ENCODE data around the gene STOML1.

The STOML1 gene

DNA sequence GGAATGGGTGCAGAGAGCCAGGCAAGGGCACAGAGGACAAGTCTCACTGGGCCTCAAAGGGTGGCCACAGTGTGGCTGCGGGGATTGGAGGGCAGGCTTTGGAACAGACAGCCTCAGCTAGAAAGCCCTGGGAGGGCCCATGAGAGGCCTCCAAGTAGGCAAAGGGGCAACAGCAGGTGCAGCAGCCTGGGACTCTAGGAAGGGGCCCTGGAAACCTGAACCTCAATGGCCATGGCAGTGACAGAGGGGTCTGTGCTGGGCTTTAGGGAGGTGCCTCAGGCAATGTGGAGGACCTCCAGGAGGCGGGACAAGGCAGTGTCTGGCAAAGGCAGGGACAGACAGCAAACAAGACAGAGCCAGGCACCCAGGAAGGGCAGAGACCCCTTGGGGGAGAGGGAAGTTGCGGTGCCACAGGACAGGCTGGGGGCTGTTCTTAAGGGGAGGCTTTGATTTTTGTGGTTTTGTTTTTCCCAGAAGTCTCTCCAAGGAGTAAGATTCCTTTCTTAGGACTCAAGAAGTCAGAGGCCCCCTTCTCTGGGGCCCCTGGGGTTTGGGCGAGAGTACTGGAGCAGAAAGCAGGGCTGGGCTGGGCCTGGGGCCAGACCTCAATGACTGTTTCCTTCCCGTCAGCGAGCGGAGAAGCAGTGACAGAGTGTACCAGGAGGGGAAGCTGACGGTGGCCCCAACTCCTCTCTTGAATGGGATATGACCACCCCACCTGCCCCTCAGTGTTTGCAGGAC lies 9.7 kb downstream of the STOML1 start:
- Histone ChIP-seq H3K4me1 (ENCODE audit: insufficient read depth, low read length, poor library complexity, severe bottlenecking) (peaks cover 77% of the 10 kb centered on the region), H3K4me3 (ENCODE audit: low read length, poor library complexity, severe bottlenecking) (peak overlapping the region; percentile 56), H3K27me3 (ENCODE audit: insufficient read depth, low read length, poor library complexity, severe bottlenecking) (no peaks in the 10 kb centered on the region), H4K20me1 (ENCODE audit: insufficient read depth, low read length, poor library complexity, severe bottlenecking) (no peaks in the 10 kb centered on the region), H3K4me2 (ENCODE audit: low read depth, low read length, poor library complexity, severe bottlenecking) (peak overlapping the region; percentile 82), H3K9me2 (replicated peaks; ENCODE audit: low read depth, low read length) (no peaks in the 10 kb centered on the region), H2AFZ (ENCODE audit: low read length) (peak overlapping the region; percentile 7; the same call in 1 of the 2 replicates), H3K79me2 (ENCODE audit: insufficient read depth, low read length) (no peaks in the 10 kb centered on the region), H3K9me3 (ENCODE audit: insufficient read depth, low read depth, low read length) (no peaks in the 10 kb centered on the region), H3F3A (ENCODE audit: low read depth) (0 out of 2 replicates have a peak, but pooled peaks cover 13% of the 10 kb centered on the region), H3K36me3 (ENCODE audit: insufficient read depth, low read length) (no peaks in the 10 kb centered on the region), H3K9ac (ENCODE audit: low read depth, low read length, poor library complexity, severe bottlenecking) (peak overlapping the region; percentile 76)
- TF ChIP-seq, protein P1, sequence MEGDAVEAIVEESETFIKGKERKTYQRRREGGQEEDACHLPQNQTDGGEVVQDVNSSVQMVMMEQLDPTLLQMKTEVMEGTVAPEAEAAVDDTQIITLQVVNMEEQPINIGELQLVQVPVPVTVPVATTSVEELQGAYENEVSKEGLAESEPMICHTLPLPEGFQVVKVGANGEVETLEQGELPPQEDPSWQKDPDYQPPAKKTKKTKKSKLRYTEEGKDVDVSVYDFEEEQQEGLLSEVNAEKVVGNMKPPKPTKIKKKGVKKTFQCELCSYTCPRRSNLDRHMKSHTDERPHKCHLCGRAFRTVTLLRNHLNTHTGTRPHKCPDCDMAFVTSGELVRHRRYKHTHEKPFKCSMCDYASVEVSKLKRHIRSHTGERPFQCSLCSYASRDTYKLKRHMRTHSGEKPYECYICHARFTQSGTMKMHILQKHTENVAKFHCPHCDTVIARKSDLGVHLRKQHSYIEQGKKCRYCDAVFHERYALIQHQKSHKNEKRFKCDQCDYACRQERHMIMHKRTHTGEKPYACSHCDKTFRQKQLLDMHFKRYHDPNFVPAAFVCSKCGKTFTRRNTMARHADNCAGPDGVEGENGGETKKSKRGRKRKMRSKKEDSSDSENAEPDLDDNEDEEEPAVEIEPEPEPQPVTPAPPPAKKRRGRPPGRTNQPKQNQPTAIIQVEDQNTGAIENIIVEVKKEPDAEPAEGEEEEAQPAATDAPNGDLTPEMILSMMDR (conservative IDR thresholded peaks at IDR 0.05; ENCODE audit: low read length), result no peak
- TF ChIP-seq EZH2phosphoT487 (IDR thresholded peaks at IDR 0.05; ENCODE audit: borderline replicate concordance), result no peak

DNA sequence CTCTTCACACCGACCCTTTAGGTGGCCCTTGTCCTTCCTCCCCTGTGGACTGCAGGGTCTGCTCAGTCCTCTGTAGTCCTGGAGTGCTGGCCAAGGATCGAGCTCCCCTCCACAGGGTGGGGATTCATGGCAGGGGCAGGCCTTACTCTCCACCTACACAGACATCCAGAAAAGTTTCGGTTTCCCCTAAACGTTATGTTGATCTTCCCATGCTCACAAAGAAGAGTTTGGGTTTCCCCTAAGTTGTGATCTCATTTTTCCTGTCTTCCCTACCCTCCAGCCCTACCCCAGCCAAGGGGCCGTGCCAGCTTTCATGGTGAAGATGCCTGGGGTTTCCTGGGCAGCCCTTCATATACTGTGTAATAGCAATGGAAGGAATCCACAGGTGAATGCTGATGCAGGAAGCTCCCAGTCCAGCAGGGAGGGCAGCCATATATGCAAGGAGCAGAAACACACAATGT lies 10.3 kb downstream of the STOML1 start:
- Histone ChIP-seq H3K4me1 (ENCODE audit: insufficient read depth, low read length, poor library complexity, severe bottlenecking) (peaks cover 71% of the 10 kb centered on the region), H4K20me1 (ENCODE audit: insufficient read depth, low read length, poor library complexity, severe bottlenecking) (no peaks in the 10 kb centered on the region)

DNA sequence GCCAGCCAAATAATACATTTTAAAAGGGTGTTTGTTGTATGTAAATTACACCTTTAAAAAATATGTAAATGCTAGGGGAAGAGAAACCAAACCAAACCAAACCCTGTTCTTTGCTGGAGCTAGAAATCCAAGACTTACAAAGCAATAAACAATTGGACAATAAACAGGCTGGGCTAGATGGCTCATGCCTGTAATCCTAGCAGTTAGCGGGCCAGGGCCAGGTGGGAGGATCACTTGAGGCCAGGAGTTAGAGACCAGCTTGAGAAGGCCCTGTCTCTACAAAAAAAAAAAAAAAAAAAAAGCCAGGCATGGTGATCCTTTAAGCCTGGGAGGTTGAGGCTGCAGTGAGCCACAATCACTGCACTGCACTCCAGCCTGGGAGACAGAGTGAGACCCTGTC lies 12.5 kb downstream of the STOML1 start:
- no peaks in the 10 kb centered on the region for H3K79me2 ChIP-seq (ENCODE audit: insufficient read depth, low read length)
- no peaks in the 10 kb centered on the region for H3K9me3 ChIP-seq (ENCODE audit: insufficient read depth, low read depth, low read length)
- TF ChIP-seq, protein P1 (conservative IDR thresholded peaks at IDR 0.05; ENCODE audit: low read length), result no peak
- TF ChIP-seq EZH2phosphoT487 (IDR thresholded peaks at IDR 0.05; ENCODE audit: borderline replicate concordance), result no peak
- no peaks in the 10 kb centered on the region for H3K36me3 ChIP-seq (ENCODE audit: insufficient read depth, low read length)
- no peak overlapping the region for H3K9ac ChIP-seq (ENCODE audit: low read depth, low read length, poor library complexity, severe bottlenecking)
- H3K9me2 ChIP-seq (replicated peaks; ENCODE audit: low read depth, low read length), result no peaks in the 10 kb centered on the region
- peaks cover 67% of the 10 kb centered on the region for H3K4me1 ChIP-seq (ENCODE audit: insufficient read depth, low read length, poor library complexity, severe bottlenecking)
- no peak overlapping the region for H3K4me2 ChIP-seq (ENCODE audit: low read depth, low read length, poor library complexity, severe bottlenecking)
- H3K27me3 ChIP-seq (ENCODE audit: insufficient read depth, low read length, poor library complexity, severe bottlenecking), result no peaks in the 10 kb centered on the region
- H3F3A ChIP-seq (ENCODE audit: low read depth), result 0 out of 2 replicates have a peak, but pooled peaks cover 6% of the 10 kb centered on the region
- no peak overlapping the region for H2AFZ ChIP-seq (ENCODE audit: low read length)
- H4K20me1 ChIP-seq (ENCODE audit: insufficient read depth, low read length, poor library complexity, severe bottlenecking), result no peaks in the 10 kb centered on the region
- no peak overlapping the region for H3K4me3 ChIP-seq (ENCODE audit: low read length, poor library complexity, severe bottlenecking)

More for the DNA sequence above, 10.3 kb downstream of the STOML1 start:
- Histone ChIP-seq H3F3A (ENCODE audit: low read depth) (0 out of 2 replicates have a peak, but pooled peaks cover 13% of the 10 kb centered on the region), H3K4me3 (ENCODE audit: low read length, poor library complexity, severe bottlenecking) (peak overlapping the region; percentile 56), H3K4me2 (ENCODE audit: low read depth, low read length, poor library complexity, severe bottlenecking) (peak overlapping the region; percentile 82), H3K36me3 (ENCODE audit: insufficient read depth, low read length) (no peaks in the 10 kb centered on the region), H3K9ac (ENCODE audit: low read depth, low read length, poor library complexity, severe bottlenecking) (peak overlapping the region; percentile 76), H3K79me2 (ENCODE audit: insufficient read depth, low read length) (no peaks in the 10 kb centered on the region), H3K27me3 (ENCODE audit: insufficient read depth, low read length, poor library complexity, severe bottlenecking) (no peaks in the 10 kb centered on the region), H2AFZ (ENCODE audit: low read length) (peak overlapping the region; percentile 7; the same call in 1 of the 2 replicates), H3K9me2 (replicated peaks; ENCODE audit: low read depth, low read length) (no peaks in the 10 kb centered on the region), H3K9me3 (ENCODE audit: insufficient read depth, low read depth, low read length) (no peaks in the 10 kb centered on the region)
- TF ChIP-seq, protein P1 (conservative IDR thresholded peaks at IDR 0.05; ENCODE audit: low read length), result no peak
- no peak for TF ChIP-seq EZH2phosphoT487 (IDR thresholded peaks at IDR 0.05; ENCODE audit: borderline replicate concordance)
